HCT116 (cell line): ENCODE results near the gene MGST2. TPM values are rescaled to one million over a fixed set of nuclear protein-coding genes. Genes with fewer than 3 reads are reported as not detected.

Experiments used
- ATAC-seq: fragments of 200-7000 bp; cut with Tn5 transposase; 2 replicates; pipeline ENCODE4 v1.9.1; 2020; ENCODE audit warnings: mild to moderate bottlenecking, moderate library complexity
- BruUV-seq: library from RNA; stranded (reverse); fragments of 400-500 nt; replicated peaks from 2 replicates; lab custom pipeline; 2021; lab: Mats Ljungman, UMichigan
- CTCF ChIA-PET: fragments of 300-600 bp; sonication (Branson Sonifier 250); formaldehyde crosslinking; loops from one replicate; lab custom pipeline; 2021; ENCODE audit warnings: antibody characterized with exemption; lab: Charles Lee
- POLR2A ChIA-PET: fragments of 300-600, 350-600 bp; sonication (Branson Sonifier 250); formaldehyde crosslinking; loops from one replicate; lab custom pipeline; 2021; ENCODE audit warnings: antibody characterized with exemption; lab: Charles Lee
- RAD21 ChIA-PET, 2 experiments: fragments of 300-600 bp; sonication (Branson Sonifier 250); formaldehyde crosslinking; loops; one replicate each; lab custom pipeline; 2023; ENCODE audit warnings: low total read pairs in 2 of 2; ENCODE audit not compliant: uncharacterized antibody in 2 of 2, unreplicated experiment in 2 of 2, low non-redundant PET in 1 of 2; lab: Charles Lee
- DNase-seq: peaks from one replicate; pipeline ENCODE4 v3.0.0-alpha.2; 2010; ENCODE audit warnings: low read depth, low spot score
- H2AFZ ChIP-seq: fragments of 200-600 bp; shearing (Covaris generic), sonication (generic); 2 replicates; pipeline ENCODE4 v1.6.1; 2017; ENCODE audit warnings: low read depth, mixed run types, mixed read lengths, antibody characterized with exemption, low read length; ENCODE audit not compliant: poor library complexity, severe bottlenecking
- H3K27ac ChIP-seq: 2 replicates; pipeline ENCODE4 v1.5.1; 2012; ENCODE audit warnings: low read depth, low read length
- H3K27me3 ChIP-seq: fragments of 200-600 bp; sonication (generic); 2 replicates; pipeline ENCODE4 v1.6.1; 2016; ENCODE audit warnings: mixed run types, low read length, mixed read lengths; ENCODE audit not compliant: insufficient read depth
- H3K36me3 ChIP-seq, 2 experiments: fragments of 200-500 bp in 1 of 2; fragments of 200-600 bp in 1 of 2; sonication (Bioruptor generic) in 1 of 2; sonication (generic) in 1 of 2; 2 replicates each; pipeline versions ENCODE4 v1.5.1 to v1.6.1; 2014 to 2016; ENCODE audit warnings: low read length in 2 of 2, inconsistent platforms in 1 of 2, mixed read lengths in 1 of 2, mixed run types in 1 of 2; ENCODE audit not compliant: insufficient read depth in 2 of 2, control insufficient read depth in 1 of 2
- H3K4me1 ChIP-seq, 2 experiments: fragments of 200-600 bp in 1 of 2; sonication (generic) in 1 of 2; 2 replicates each; pipeline versions ENCODE4 v1.5.1 to v1.6.1; 2012 to 2017; ENCODE audit warnings: low read length in 2 of 2, inconsistent platforms in 1 of 2, mild to moderate bottlenecking in 1 of 2, mixed read lengths in 1 of 2, mixed run types in 1 of 2, moderate library complexity in 1 of 2; ENCODE audit not compliant: insufficient read depth in 2 of 2, control insufficient read depth in 1 of 2
- H3K4me2 ChIP-seq: fragments of 200-600 bp; sonication (generic); 2 replicates; pipeline ENCODE4 v1.6.1; 2017; ENCODE audit warnings: mixed run types, low read length, mixed read lengths
- H3K4me3 ChIP-seq, 2 experiments: fragments of 200-600 bp in 1 of 2; sonication (generic) in 1 of 2; replicated peaks in 1 of 2; 2 replicates each; pipeline ENCODE4 v1.5.1; 2011 to 2016; ENCODE audit warnings: low read length in 2 of 2, control low read depth in 1 of 2, low read depth in 1 of 2, mild to moderate bottlenecking in 1 of 2, mixed read lengths in 1 of 2, mixed run types in 1 of 2
- H3K79me2 ChIP-seq: fragments of 200-600 bp; sonication (generic); 2 replicates; pipeline ENCODE4 v1.6.1; 2017; ENCODE audit warnings: mild to moderate bottlenecking, mixed run types, low read length, moderate library complexity, mixed read lengths; ENCODE audit not compliant: insufficient read depth
- H3K9ac ChIP-seq: fragments of 200-600 bp; sonication (generic); 2 replicates; pipeline ENCODE4 v1.6.1; 2016; ENCODE audit warnings: low read length, mixed read lengths
- H3K9me2 ChIP-seq: fragments of 200-600 bp; sonication (generic), shearing (Covaris generic); 2 replicates; pipeline ENCODE4 v1.6.1; 2017; ENCODE audit warnings: mixed run types, mild to moderate bottlenecking, moderate library complexity; ENCODE audit not compliant: insufficient read depth
- H3K9me3 ChIP-seq, 2 experiments: fragments of 200-500 bp in 1 of 2; fragments of 200-600 bp in 1 of 2; sonication (Bioruptor generic) in 1 of 2; sonication (generic) in 1 of 2; 2 replicates each; pipeline ENCODE4 v1.6.1; 2014 to 2017; ENCODE audit warnings: low read length in 2 of 2, mixed read lengths in 2 of 2, inconsistent platforms in 1 of 2, low read depth in 1 of 2, mild to moderate bottlenecking in 1 of 2, mixed run types in 1 of 2, moderate library complexity in 1 of 2; ENCODE audit not compliant: control insufficient read depth in 1 of 2, insufficient read depth in 1 of 2
- H4K20me1 ChIP-seq: fragments of 200-600 bp; sonication (generic), shearing (Covaris generic); 2 replicates; pipeline ENCODE4 v1.6.1; 2017; ENCODE audit warnings: mixed run types, mild to moderate bottlenecking, moderate library complexity; ENCODE audit not compliant: insufficient read depth
- ATF3 ChIP-seq: IDR thresholded peaks from 2 replicates; pipeline ENCODE4 v1.6.1; 2012
- CBX3 ChIP-seq: IDR thresholded peaks from 2 replicates; pipeline ENCODE4 v1.6.1; 2012; ENCODE audit warnings: low read depth
- CEBPB ChIP-seq: IDR thresholded peaks from 2 replicates; pipeline ENCODE4 v1.6.1; 2012; ENCODE audit warnings: low read depth
- EGR1 ChIP-seq: IDR thresholded peaks from 2 replicates; pipeline ENCODE4 v1.6.1; 2012; ENCODE audit warnings: low read depth
- ELF1 ChIP-seq: IDR thresholded peaks from 2 replicates; pipeline ENCODE4 v1.6.1; 2012; ENCODE audit warnings: low read depth, borderline replicate concordance
- EZH2phosphoT487 ChIP-seq: fragments of 200-600 bp; IDR thresholded peaks from 2 replicates; pipeline ENCODE4 v1.6.1; 2018; ENCODE audit warnings: antibody characterized with exemption, borderline replicate concordance
- FOSL1 ChIP-seq: IDR thresholded peaks from 2 replicates; pipeline ENCODE4 v1.6.1; 2012; ENCODE audit warnings: low read depth
- MAX ChIP-seq: IDR thresholded peaks from 2 replicates; pipeline ENCODE4 v1.6.1; 2012
- POLR2A ChIP-seq: IDR thresholded peaks from 2 replicates; pipeline ENCODE4 v1.7.0; 2011; ENCODE audit warnings: borderline replicate concordance; ENCODE audit not compliant: insufficient read depth, insufficient read length; ENCODE audit errors: extremely low read depth
- POLR2AphosphoS5 ChIP-seq: IDR thresholded peaks from 2 replicates; pipeline ENCODE4 v1.6.1; 2011; ENCODE audit warnings: mild to moderate bottlenecking, low read depth, low read length, moderate library complexity
- RAD21 ChIP-seq: IDR thresholded peaks from 2 replicates; pipeline ENCODE4 v1.6.1; 2012; ENCODE audit warnings: low read depth, mild to moderate bottlenecking
- SIN3A ChIP-seq: IDR thresholded peaks from 2 replicates; pipeline ENCODE4 v1.6.1; 2012; ENCODE audit warnings: low read depth
- SP1 ChIP-seq: IDR thresholded peaks from 2 replicates; pipeline ENCODE4 v1.6.1; 2012; ENCODE audit warnings: low read depth
- TCF7L2 ChIP-seq: IDR thresholded peaks from 2 replicates; pipeline ENCODE4 v1.7.0; 2011; ENCODE audit warnings: borderline replicate concordance, inconsistent platforms; ENCODE audit not compliant: insufficient read depth, insufficient read length; ENCODE audit errors: extremely low read depth
- YY1 ChIP-seq: IDR thresholded peaks from 2 replicates; pipeline ENCODE4 v1.6.1; 2011; ENCODE audit warnings: low read length, low read depth, moderate library complexity, mild to moderate bottlenecking; ENCODE audit not compliant: insufficient replicate concordance; ENCODE audit errors: extremely low read depth
- ZBTB33 ChIP-seq: IDR thresholded peaks from 2 replicates; pipeline ENCODE4 v1.6.1; 2011; ENCODE audit warnings: mild to moderate bottlenecking, low read length, moderate library complexity; ENCODE audit not compliant: insufficient replicate concordance; ENCODE audit errors: extremely low read depth
- ZFX ChIP-seq: fragments of 450-650 bp; IDR thresholded peaks from 2 replicates; pipeline ENCODE4 v1.6.1; 2017
- ZNF274 ChIP-seq: fragments of 200-500 bp; sonication (Bioruptor generic); IDR thresholded peaks from 2 replicates; pipeline ENCODE4 v1.6.1; 2014; ENCODE audit warnings: mild to moderate bottlenecking, low read depth, low read length, inconsistent platforms
- intact Hi-C: fragments of 100-400 bp; cut with micrococcal nuclease; formaldehyde crosslinking; loops from 2 replicates; pipeline ENCODE4 v1.10.0; 2022
- total RNA-seq: library from RNA; stranded (reverse); gene quantifications from one replicate; pipeline ENCODE4 v1.2.1, GENCODE V29; 2021; ENCODE audit not compliant: unreplicated experiment
- TF ChIP-seq, protein P1 (sequence below), 3 experiments: fragments of 200-600 bp in 1 of 3; sonication (generic) in 1 of 3; IDR thresholded peaks in 2 of 3; conservative IDR thresholded peaks in 1 of 3; 2 replicates each; pipeline ENCODE4 v1.5.1; 2012 to 2017; ENCODE audit warnings: low read depth in 2 of 3, low read length in 2 of 3, antibody characterized with exemption in 1 of 3, borderline replicate concordance in 1 of 3, control low read depth in 1 of 3, mild to moderate bottlenecking in 1 of 3, mixed read lengths in 1 of 3, mixed run types in 1 of 3, moderate library complexity in 1 of 3; ENCODE audit not compliant: insufficient read depth in 1 of 3
- TF ChIP-seq, protein P2 (sequence below): IDR thresholded peaks from 2 replicates; pipeline ENCODE4 v1.6.1; 2012; ENCODE audit warnings: low read depth

The MGST2 gene
- total RNA-seq, 1 experiment from 2014 or later: 24.3 TPM

- Histone ChIP-seq H3K27ac (no peak overlapping the region), H3K9me3 (no peaks in the 10 kb centered on the region), H2AFZ (no peak overlapping the region), H3K36me3 (no peaks in the 10 kb centered on the region), H3K9me2 (no peaks in the 10 kb centered on the region), H3K4me3 (no peak overlapping the region), H3K27me3 (no peaks in the 10 kb centered on the region), H3K4me2 (no peak overlapping the region), H3K79me2 (no peaks in the 10 kb centered on the region), H3K4me1 (0 out of 4 replicates have a peak, but pooled peaks cover 0 to 3% of the 10 kb centered on the region in 2 experiments), H3K9ac (no peak overlapping the region), H4K20me1 (no peaks in the 10 kb centered on the region)
- RAD21 ChIA-PET: no interaction called here
- ATAC-seq (no peak), DNase-seq (no peak)
- CTCF ChIA-PET: no interaction called here
- POLR2A ChIA-PET: no interaction called here
- intact Hi-C loops: no loop called here
- no peak for TF ChIP-seq RAD21
- no peak for TF ChIP-seq YY1
- TF ChIP-seq MAX: no peak
- TF ChIP-seq, protein P1, sequence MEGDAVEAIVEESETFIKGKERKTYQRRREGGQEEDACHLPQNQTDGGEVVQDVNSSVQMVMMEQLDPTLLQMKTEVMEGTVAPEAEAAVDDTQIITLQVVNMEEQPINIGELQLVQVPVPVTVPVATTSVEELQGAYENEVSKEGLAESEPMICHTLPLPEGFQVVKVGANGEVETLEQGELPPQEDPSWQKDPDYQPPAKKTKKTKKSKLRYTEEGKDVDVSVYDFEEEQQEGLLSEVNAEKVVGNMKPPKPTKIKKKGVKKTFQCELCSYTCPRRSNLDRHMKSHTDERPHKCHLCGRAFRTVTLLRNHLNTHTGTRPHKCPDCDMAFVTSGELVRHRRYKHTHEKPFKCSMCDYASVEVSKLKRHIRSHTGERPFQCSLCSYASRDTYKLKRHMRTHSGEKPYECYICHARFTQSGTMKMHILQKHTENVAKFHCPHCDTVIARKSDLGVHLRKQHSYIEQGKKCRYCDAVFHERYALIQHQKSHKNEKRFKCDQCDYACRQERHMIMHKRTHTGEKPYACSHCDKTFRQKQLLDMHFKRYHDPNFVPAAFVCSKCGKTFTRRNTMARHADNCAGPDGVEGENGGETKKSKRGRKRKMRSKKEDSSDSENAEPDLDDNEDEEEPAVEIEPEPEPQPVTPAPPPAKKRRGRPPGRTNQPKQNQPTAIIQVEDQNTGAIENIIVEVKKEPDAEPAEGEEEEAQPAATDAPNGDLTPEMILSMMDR (IDR thresholded peaks at IDR 0.05 in 2 of 3, conservative IDR thresholded peaks at IDR 0.05 in 1 of 3; ENCODE audit: borderline replicate concordance in 1 of 3, insufficient read depth in 1 of 3, low read depth in 2 of 3, low read length in 2 of 3): no peak
- TF ChIP-seq ATF3: no peak
- no peak for TF ChIP-seq SIN3A
- TF ChIP-seq, protein P2, sequence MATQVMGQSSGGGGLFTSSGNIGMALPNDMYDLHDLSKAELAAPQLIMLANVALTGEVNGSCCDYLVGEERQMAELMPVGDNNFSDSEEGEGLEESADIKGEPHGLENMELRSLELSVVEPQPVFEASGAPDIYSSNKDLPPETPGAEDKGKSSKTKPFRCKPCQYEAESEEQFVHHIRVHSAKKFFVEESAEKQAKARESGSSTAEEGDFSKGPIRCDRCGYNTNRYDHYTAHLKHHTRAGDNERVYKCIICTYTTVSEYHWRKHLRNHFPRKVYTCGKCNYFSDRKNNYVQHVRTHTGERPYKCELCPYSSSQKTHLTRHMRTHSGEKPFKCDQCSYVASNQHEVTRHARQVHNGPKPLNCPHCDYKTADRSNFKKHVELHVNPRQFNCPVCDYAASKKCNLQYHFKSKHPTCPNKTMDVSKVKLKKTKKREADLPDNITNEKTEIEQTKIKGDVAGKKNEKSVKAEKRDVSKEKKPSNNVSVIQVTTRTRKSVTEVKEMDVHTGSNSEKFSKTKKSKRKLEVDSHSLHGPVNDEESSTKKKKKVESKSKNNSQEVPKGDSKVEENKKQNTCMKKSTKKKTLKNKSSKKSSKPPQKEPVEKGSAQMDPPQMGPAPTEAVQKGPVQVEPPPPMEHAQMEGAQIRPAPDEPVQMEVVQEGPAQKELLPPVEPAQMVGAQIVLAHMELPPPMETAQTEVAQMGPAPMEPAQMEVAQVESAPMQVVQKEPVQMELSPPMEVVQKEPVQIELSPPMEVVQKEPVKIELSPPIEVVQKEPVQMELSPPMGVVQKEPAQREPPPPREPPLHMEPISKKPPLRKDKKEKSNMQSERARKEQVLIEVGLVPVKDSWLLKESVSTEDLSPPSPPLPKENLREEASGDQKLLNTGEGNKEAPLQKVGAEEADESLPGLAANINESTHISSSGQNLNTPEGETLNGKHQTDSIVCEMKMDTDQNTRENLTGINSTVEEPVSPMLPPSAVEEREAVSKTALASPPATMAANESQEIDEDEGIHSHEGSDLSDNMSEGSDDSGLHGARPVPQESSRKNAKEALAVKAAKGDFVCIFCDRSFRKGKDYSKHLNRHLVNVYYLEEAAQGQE: no peak
- no peak for TF ChIP-seq ELF1
- TF ChIP-seq SP1: no peak
- TF ChIP-seq EGR1: no peak
- TF ChIP-seq EZH2phosphoT487: no peak
- TF ChIP-seq ZNF274: no peak
- no peak for TF ChIP-seq POLR2AphosphoS5
- TF ChIP-seq TCF7L2: no peak
- TF ChIP-seq POLR2A: no peak
- TF ChIP-seq CBX3: no peak
- TF ChIP-seq FOSL1: no peak
- no peak for TF ChIP-seq ZFX
- no peak for TF ChIP-seq ZBTB33
- no peak for TF ChIP-seq CEBPB
- BruUV-seq: no TSS peak
These were observed 79.6 kb downstream of the MGST2 start for GRCh38 chr4:139745111-139745639.
